Hindlimb muscle (tissue), 1 donor: ENCODE results near the gene TXNDC17. TPM values are rescaled to one million over a fixed set of nuclear protein-coding genes. Genes with fewer than 3 reads are reported as not detected.
A peak's percentile ranks its signal among the peaks of the same experiment; 100 is the strongest.
"Not testable (repeated sequence)": the region's sequence is repeated elsewhere in the genome, so short reads cannot be mapped to it uniquely, and the experiment has no call there.

Experiments used
- DNase-seq: peaks from one replicate; pipeline ENCODE4 v3.0.0-alpha.2; 2013
- polyA plus RNA-seq: library from polyadenylated mRNA; unstranded; fragments of 120-200 nt; gene quantifications from one replicate; pipeline ENCODE4 v1.2.1, GENCODE V29; 2013; ENCODE audit not compliant: insufficient read length

TXNDC17 gene
- polyA plus RNA-seq, 1 donor: 39.6 TPM

DNA sequence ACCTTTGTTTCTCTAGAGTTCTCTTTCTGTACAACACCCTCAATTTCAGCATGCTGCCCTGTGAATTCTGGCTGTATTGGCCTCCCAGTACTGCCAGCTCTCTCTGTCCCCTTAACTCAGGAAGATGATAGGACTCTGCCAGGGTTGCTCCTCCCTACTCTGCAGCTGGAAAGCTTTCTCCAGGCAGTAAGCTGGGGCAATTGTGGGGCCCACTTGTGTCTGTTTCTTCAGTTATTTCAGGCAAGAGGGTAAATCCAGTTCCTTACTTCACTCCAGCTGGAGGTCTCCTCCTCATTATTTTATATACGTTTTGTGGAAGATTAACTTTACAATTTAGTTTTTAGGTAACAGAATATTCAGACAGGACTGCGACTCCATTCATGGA, 20.6 kb downstream of the TXNDC17 start:
- no peak for DNase-seq

DNA sequence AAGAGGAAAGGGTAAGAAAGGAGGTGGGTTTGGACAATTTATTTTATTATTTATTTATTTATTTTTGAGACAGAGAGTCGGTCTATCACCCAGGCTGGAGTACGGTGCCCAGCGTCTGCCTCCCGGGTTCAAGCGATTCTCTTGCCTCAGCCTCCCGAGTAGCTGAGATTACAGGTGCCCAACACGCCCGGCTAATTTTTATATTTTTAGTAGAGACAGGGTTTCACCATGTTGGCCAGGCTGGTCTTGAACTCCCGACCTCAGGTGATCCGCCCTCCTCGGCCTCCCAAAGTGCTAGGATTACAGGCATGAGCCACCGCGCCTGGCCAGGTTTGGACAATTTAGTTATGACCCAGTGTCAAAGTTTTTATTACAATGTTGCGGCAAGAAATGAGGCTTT, 22.3 kb downstream of the TXNDC17 start:
- not testable (repeated sequence) for DNase-seq

- peak; percentile 76 for DNase-seq
Observed at GRCh38 chr17:6666077-6666521, 25.2 kb downstream of the TXNDC17 start.

DNA sequence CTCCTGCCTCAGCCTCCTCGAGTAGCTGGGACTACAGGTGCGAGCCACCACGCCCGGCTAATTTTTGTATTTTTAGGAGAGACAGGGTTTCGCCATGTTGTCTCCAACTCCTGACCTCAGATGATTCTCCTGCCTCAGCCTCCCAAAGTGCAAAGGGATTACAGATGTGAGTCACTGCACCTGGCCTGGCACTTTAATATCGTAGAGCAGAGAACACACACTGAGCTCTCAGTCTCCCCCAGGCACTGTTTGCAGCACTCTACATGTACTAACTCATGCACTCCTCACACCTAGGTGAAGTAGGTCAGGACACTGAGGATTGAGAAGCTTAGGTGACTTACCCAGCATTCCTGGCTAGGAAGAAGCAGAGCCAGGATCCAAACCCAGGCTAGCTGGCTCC, 25.7 kb downstream of the TXNDC17 start:
- DNase-seq: no peak

DNA sequence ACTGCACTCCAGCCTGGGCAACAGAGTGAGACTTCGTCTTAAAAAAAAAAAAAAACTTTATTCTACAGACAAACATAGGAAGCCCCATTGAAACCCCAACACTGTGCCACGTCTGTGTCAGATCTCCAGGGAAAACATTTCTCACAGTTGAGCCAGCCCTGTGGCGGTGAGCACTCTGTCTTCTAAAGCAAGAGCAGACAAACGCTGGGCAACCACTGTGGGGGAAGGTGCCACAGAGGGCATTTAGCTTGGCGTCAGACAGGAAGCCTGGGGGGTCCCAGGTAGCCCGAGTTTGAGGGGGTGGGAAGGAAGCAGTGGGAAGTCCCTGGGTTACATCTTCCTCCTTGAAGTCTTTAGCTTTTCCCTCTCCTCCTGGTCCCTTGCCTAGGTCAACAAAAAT, 26.7 kb downstream of the TXNDC17 start:
- no peak for DNase-seq

DNA sequence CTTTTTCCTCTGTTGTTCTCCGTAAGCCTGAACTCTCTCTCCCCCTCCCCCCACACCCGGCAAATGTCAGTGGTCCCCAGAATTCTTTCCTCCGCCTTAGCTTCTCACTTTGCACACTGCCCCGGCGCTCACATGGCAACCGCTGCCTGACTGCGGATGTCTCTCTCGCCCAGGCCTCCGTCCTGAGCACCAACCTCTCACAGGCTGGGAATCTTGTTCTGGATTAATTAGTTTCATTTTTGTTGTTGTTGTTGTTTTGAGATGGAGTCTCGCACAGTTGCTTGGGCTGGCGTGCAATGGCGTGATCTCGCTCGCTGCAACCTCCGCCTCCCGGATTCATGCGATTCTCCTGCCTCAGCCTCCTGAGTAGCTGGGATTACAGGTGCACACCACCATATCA, 27.4 kb downstream of the TXNDC17 start:
- no peak for DNase-seq

DNA sequence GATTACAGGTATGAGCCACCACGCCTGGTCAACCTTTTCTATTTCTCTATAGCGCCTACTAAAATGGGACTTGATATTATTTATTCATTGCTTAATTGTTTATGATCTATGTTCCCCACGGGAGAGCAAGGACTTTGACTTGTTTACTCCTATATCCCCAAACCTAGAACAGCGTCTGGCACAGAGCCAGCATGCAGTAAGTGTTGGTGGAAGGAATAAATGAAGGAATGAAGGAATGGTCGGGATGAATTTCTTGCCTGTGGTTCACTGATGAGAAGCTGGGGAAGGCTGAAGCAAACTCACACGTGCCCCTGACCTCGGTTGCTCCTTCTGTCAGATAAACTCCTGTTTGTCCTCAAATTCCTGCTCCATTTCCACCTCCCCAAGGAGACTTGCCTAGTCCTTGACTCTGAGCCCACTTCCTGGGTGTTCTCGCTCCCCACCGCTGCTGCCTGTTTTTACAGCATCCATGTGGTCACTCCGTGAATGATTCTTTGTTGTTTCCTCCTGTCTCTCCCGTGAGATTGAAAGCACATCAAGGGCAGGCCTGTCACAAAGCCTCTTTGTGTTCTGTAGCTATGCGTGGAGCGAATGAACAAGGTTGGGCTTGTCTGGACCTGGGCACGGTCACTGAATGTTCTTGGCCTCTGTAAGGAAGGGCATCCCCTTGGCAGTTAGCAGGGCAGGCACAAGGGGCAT, 28.0 kb downstream of the TXNDC17 start:
- no peak for DNase-seq

GRCh38 chr17:6669479-6670212, 28.8 kb downstream of the TXNDC17 start:
- no peak for DNase-seq

GRCh38 chr17:6670571-6670970, 29.7 kb downstream of the TXNDC17 start:
- DNase-seq: no peak

DNA sequence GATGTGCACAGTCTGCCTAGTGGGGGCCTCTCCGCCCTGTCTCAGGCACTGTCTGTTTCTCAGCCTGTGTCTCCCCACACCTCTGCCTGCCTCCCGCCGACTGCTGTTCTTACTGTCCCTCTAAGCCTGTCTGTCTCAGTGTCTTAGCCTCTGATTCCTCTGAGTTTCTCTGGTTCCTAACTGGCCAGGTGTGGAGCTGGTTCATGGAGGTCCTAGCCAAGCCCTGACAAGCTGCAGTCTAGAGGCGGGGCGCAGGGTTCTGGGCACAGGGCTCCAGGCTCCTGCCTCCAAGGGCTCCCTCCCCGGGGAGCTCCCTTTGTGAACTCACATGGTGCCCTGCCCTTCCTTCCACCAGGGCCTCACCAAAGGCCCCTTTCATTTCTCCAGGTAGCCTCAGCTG, 30.1 kb downstream of the TXNDC17 start:
- DNase-seq: no peak

DNA sequence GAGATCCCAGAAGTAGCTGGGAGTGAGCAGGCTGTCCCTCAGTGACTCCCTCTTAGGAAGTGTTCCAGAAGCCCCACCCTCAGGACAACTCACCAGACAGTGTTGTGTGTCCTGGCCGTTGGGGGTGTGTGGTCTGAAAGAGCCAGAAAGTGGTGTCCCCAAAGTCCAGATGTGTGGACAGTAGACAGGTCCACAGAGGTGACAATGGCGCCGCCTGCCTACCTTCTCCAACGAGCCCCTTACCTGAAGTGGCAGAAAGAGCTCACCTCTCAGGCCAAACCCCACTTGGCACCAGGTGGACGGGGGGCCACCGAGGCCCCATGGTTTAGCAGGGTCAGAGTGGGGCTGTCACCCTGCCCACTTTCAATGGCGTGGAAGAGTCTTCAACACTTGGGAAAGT, 30.6 kb downstream of the TXNDC17 start:
- no peak for DNase-seq

GRCh38 chr17:6674586-6674985, 33.7 kb downstream of the TXNDC17 start:
- no peak for DNase-seq

DNA sequence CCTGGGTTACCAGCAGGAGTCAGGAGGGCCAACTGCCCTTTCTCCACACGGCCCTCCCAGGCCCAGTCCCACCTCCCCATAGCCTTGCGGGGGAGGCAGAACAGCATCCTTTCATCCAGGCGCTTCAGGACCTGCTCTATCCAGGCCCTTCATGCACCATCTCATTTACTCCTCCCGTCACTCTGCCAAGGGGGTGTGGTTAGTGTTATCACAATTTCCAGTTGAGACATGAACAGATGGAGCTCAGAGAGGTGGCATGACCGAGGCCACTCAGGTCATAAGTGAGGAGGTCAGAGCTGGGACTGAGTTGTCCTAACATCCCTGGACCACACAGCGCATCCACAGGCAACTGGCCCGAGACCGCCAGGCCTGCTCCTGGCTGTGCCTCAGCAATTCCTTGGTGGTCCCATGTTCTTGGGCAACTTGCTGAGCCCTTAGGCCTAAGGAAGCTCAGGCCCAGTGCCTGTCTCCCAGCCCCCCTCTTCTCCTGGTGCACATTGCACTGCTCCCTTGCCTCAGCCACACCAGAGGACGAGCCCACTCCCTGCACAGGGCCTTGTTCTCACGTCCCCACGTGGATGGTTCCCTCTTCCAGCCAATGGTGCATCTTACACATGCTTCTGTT, 34.5 kb downstream of the TXNDC17 start:
- no peak for DNase-seq

DNA sequence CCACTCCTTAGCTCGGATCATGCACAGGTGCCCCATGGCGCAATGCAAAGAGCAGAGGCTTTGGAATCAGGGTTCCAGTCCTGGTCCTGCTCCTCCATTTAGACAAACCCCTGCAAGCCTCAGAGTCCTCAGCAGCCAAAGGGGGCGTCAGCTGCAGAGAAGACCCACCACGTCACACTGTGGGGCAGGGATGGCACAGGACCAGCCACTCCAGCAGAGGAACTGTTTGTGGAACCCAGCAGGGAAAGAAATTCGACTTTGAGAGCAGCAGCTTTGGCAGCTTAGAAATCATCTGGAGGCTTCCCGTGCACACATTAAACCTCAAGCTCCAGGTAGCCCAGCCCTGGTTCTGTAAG, 35.9 kb downstream of the TXNDC17 start:
- DNase-seq: no peak

DNA sequence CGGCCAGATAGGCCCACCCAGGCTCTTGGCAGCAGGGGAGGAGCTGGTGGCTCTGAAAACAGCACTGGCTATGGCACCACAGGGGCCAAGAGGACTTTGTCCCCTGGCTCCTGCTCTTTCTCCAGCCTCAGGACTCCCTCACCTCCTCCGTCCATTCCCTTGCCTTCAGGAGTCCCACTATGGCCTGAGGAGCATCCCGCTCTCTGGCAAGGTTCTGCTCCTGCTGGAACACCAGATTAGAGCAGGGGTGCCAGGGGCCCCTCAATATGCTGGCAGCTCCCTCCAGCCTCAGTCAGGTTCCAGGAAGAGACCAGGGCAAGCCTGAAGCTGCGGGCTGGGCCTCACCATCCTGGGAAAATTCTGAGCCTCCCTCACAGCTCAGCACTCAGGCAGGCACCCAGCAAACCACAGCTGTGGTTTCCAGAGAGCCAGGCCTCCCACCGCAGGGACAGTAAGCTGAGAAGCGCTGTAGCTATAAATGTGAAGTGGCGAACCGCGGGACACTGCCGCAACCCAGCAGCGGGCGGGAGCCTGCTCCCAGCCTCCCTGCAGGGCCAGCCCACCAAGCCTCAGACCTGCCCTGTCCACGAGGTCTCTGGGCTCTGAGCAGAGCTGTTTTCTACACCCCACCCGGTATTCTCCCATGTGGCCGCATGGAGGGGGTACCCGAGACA, 36.4 kb downstream of the TXNDC17 start:
- no peak for DNase-seq

DNA sequence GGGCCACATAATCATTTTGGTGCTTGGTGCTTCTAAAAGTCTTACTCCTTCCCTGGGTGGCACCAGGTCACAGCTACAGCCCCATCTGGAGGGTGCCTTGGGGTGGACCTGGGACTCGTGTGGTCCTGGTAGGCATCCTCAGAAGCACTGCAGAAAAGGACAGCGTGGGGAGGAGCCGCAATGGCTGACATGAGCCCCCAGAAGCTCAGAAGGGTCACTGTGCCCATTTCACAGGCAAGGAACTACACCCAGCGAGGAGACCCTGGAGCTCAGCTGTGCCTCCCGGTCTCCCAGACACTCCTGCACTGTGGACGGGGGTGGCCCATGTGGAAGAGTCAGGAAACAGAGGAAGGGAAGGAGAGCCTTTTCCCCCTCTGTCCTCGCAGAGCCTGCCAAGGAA, 37.1 kb downstream of the TXNDC17 start:
- no peak for DNase-seq

DNA sequence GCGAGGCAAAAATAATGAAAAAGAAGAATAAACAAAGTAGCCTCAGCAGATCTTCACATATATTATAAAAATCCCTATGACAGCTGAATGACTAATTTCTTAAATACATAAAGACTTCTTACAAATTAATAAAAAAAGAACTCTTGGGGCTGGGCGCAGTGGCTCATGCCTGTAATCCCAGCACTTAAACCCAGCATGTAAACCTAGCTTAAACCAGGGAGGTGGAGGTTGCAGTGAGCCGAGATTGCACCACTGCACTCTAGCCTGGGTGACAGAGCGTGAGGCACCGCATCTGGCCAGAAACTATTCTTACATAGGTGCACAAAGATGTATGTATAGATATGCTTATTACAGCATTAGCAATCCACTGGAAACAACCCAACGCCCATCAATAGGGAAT, 38.4 kb downstream of the TXNDC17 start:
- DNase-seq: no peak

DNA sequence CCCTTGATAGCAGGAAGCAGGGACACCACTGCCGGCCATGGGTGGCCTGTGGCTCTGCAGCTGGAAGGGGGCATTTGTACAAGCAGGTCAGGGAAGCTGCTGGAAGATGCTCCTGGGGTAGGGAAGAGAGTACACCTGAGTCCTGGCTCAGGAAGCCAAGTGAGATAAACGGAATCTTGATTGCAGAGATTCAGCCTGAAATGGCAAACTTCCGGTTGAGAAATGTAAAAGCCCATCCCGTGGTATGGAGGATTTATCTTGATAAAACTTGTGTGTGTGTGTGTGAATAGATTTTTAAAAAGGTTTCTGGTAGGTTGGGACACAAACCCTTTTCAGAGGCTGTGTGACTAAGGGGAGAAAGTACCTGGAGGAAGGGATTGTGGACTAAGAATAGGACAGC, 40.3 kb downstream of the TXNDC17 start:
- DNase-seq: no peak

DNA sequence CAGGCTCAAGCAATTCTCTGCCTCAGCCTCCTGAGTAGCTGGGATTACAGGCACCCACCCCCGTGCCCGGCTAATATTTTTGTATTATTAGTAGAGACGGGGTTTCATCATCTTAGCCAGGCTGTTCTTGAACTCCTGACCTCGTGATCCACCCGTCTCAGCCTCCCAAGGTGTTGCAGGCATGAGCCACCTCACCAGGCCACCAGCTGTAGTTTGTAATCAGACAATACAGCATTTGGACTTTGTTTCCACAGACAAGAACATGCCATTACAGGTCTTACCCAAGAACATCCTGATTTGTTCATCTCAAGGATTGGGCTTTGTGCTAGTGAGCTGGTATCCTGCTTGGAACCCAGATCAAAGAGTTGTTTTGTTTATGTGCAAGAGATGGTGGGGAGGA, 40.8 kb downstream of the TXNDC17 start:
- no peak for DNase-seq

- DNase-seq: no peak
Observed at GRCh38 chr17:6682339-6682738, 41.5 kb downstream of the TXNDC17 start.

- DNase-seq: no peak
Observed at GRCh38 chr17:6683081-6683684, 42.3 kb downstream of the TXNDC17 start.

DNA sequence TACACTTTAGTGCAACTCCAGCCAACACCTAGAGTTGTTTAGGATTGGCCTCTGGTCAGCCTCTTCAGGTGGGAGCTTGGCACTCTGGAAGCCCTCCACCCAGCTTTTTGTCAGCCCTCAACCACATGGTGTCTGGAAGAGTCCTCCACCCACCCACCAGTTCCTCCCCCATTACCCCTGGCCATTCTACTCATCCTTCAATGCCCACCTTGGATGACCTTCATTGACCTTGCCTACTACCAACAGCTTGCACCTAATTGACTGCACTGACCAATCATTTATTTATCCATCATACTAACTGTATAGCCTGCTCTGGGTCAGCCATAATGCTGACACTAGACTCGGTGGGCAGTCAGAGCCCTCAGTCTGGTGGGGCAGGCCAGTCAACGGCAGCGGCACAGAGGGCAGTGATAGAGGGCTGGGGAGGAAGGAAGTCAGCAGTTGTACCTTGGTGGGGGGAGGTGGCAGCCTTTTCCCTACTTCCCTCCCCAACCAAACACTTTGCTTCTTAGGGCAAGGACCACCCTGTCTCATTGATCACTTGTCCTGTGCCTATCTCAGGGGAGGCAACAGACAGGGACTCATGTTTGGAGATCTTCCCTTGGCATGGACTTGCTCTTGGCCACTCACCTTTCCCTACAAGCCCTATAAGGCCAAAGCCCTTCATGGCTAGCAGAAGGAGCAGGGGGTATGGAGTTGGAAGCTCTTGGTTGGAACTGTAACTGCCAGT, 43.0 kb downstream of the TXNDC17 start:
- DNase-seq: no peak
